ENCODE data around the gene NXT1.

NXT1 gene

GRCh38 chr20:23403751-23404150, 53.2 kb downstream of the NXT1 start:
- peaks cover 0 to 4% of the 10 kb centered on the region in 2 donors for H3K36me3 ChIP-seq (ENCODE audit: control insufficient read depth in 2 of 2, insufficient read depth in 2 of 2, low read length in 2 of 2)
- no peaks in the 10 kb centered on the region for H3K27me3 ChIP-seq (ENCODE audit: control insufficient read depth in 2 of 2, insufficient read depth in 2 of 2, low read length in 2 of 2)
- H3K9ac ChIP-seq (ENCODE audit: low read depth in 1 of 2, low read length in 2 of 2): no peak overlapping the region
- H3K4me1 ChIP-seq (ENCODE audit: control insufficient read depth in 2 of 2, insufficient read depth in 2 of 2, low read length in 2 of 2): no peaks in the 10 kb centered on the region
- H3K9me3 ChIP-seq (ENCODE audit: control insufficient read depth in 2 of 2, low read length in 2 of 2): no peaks in the 10 kb centered on the region
- H3K27ac ChIP-seq (ENCODE audit: low read depth in 2 of 2, low read length in 2 of 2): no peak overlapping the region
- H3K4me3 ChIP-seq (ENCODE audit: low read length in 2 of 2): no peak overlapping the region

GRCh38 chr20:23404196-23404595, 53.6 kb downstream of the NXT1 start:
- Histone ChIP-seq H3K36me3 (ENCODE audit: control insufficient read depth in 2 of 2, insufficient read depth in 2 of 2, low read length in 2 of 2) (peaks cover 0 to 4% of the 10 kb centered on the region in 2 donors), H3K4me1 (ENCODE audit: control insufficient read depth in 2 of 2, insufficient read depth in 2 of 2, low read length in 2 of 2) (no peaks in the 10 kb centered on the region), H3K27ac (ENCODE audit: low read depth in 2 of 2, low read length in 2 of 2) (no peak overlapping the region), H3K9me3 (ENCODE audit: control insufficient read depth in 2 of 2, low read length in 2 of 2) (no peaks in the 10 kb centered on the region), H3K27me3 (ENCODE audit: control insufficient read depth in 2 of 2, insufficient read depth in 2 of 2, low read length in 2 of 2) (no peaks in the 10 kb centered on the region), H3K9ac (ENCODE audit: low read depth in 1 of 2, low read length in 2 of 2) (no peak overlapping the region), H3K4me3 (ENCODE audit: low read length in 2 of 2) (no peak overlapping the region)

Measured in mucosa of rectum (tissue), 2 donors.